GM18498 (cell line): ENCODE data around the gene VCX.
"Not testable (repeated sequence)": the region's sequence is repeated elsewhere in the genome, so short reads cannot be mapped to it uniquely, and the experiment has no call there.

Source experiments
- ATAC-seq: cut with Tn5 transposase; IDR thresholded peaks from one replicate; pipeline ENCODE4 v1.9.1; 2021; ENCODE audit warnings: mild to moderate bottlenecking, moderate library complexity; ENCODE audit not compliant: unreplicated experiment

VCX gene

GRCh38 chrX:7842871-7843270 lies at the start of gene VCX:
TSS of gene VCX (plus strand) at chrX:7843171. CDS start at chrX:7843204, 33 bp downstream.
- not testable (repeated sequence) for ATAC-seq

DNA sequence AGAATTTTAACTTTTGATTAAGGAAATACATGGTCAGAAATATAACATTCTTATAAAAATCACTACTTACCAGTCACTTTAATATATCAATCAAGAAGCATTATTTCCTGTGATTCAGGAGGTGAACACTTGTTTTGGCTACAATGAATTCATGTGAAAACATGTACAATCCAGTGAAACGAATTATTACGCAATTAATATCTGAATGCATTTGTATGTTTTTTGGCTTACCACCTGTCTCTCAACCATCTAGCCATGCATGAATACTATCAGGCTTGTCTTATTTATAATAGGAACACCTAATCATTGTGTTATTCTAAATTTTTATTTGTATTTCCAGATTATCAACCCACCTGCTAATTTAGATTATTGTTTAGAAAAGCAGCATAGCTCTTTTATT lies 44.6 kb upstream of the VCX start:
- no peak for ATAC-seq

DNA sequence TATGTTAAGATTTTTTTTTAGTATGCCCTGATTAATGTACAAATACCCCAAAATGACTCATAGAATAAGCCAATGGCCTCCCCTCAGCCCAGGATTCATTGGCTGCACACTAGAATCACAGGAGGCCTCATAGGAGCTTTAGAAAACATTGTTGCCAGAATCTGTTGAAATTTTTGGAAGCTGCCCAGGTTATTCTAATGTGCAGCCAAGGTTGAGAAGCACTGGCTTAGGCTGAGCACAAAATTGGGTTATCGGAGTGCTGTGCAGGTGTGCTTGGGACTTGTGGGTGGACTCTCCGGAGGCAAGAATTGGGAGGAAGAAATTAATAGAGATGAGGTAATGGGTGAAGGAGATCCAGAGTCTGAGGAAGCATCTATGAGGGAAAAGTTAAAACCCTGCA lies 41.3 kb upstream of the VCX start:
- ATAC-seq, result no peak

DNA sequence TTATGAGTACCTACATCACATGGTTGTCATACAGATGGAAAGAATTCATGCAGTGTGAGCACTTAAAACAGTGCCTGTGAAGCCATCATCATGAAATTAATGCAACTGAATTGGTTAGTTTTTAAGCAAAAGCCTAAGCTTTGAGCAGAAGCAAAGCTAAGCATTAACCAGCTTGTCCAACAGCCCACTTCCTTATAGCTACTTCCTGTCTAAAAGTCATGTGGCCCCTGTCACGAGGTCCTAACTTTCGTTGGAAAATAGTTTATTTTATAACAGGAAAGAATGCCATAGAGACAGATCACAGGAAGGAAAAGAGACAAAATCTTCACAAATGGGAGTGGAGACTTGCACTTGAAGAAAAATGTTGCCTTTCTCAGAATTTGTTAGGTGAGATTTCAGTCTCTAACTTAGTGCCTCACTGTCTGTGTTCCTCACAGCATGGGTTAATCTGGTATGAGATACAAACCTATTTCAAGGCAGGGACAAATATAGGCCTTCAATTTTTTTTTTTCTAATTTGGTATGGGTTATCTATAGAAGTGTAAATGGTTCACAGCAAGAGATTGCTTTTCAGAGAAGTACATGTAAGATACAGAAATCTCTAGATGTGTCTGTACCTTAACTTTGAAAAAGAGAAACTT lies 27.7 kb upstream of the VCX start:
- no peak for ATAC-seq

DNA sequence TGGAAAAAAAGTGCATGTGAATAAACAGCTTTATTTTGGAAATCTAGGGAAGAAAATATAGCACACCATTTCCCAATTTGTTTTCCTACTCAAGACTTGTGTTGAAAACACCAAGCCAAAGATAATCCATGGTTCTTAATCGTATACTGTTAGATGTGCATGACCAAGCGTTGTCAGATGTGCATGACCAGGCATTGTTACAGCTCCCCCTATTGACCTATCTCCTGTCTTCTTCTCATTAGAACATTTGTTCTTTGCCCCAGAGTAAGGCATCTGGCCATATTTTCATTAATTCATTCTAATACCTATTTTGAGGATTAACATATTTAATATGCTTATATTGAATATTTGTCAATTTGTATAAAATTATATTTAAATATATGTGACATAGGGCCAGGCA lies 14.4 kb upstream of the VCX start:
- no peak for ATAC-seq

DNA sequence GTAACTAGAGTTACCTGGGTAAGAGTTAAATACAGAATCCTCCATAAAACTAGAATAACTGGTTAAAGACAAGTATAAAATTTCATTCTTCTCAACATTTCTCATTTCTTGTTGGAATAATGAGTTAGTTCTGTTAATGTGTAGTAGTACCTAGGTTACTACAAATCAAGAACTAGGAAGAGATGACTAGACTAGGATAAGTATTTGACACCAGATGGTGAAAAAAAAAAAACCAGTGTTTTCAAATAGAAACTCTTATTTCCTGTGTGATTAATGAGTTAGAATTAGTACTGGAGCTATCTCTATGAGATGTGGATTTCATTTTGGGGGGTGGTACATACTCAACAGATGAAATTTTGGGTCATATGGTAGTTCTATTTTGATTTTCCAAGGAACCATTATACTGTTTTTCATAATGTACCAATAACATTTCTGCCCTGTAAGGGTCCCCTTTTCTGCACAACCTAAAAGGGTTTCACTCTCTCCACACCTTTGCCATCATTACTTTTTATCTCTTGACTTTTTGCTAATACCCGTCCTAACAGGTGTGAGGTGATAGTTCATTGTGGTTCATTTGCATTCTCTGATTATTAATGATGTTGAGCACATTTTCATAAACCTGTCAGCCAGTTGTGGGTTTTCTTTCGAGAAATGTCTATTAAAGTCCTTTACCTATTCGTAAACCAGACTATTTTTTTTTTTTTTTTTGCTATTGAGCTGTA lies 1.7 kb upstream of the VCX start:
- no peak for ATAC-seq

- ATAC-seq, result no peak
These were observed 9.2 kb downstream of the VCX start for GRCh38 chrX:7852166-7852565.

- ATAC-seq, result no peak
These were observed 29.1 kb downstream of the VCX start for GRCh38 chrX:7872042-7872441.

- no peak for ATAC-seq
These were observed 34.0 kb downstream of the VCX start for GRCh38 chrX:7876957-7877356.

- no peak for ATAC-seq
These were observed 46.2 kb downstream of the VCX start for GRCh38 chrX:7889135-7889534.

- ATAC-seq, result no peak
These were observed 46.7 kb downstream of the VCX start for GRCh38 chrX:7889680-7890079.

DNA sequence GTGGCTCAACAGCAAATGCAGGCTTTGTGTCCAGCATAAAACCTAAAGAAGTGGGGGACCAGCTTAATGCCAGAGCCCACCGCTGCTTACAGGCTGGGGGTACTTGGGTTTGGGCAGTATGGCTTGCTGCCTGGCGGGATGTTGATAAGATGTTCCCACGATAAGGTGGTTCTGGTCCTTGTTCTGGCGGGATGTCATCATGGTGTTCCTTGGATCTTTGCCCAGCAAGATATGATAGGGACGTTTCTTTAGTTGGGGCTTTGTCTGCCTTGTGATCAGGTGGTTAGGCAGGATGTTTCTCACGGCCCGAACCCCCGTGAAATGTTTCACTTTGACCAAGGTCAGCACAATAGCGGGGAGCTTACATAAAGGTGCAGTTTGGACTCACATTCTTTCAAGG lies 49.0 kb downstream of the VCX start:
- ATAC-seq, result no peak
